ENCODE data around the gene PPP2R3A.
"Not testable (repeated sequence)": the region's sequence is repeated elsewhere in the genome, so short reads cannot be mapped to it uniquely, and the experiment has no call there.

Gene PPP2R3A

DNA sequence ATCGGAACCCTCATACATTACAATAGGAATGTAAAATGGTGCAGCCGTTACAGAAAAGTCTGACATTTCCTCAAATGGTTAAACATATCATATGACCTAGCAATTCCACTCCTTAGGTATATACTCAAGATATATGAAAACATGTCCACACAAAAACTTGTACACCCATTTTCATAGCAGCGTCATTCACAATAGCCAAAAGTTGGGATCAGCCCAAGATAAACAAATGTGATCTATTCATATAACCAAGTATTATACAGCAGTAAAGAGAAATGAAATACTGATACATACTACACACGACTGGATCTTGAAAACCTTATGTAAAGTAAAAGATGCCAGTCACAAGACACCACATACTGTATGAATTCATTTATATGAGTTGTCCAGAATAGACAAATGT lies 128.2 kb downstream of the PPP2R3A start:
- no peak overlapping the region for H3K4me3 ChIP-seq (ENCODE audit: low read length in 2 of 2)
- no peak overlapping the region for H3K27ac ChIP-seq (ENCODE audit: low read length)
- no peaks in the 10 kb centered on the region for H3K9me3 ChIP-seq (ENCODE audit: control insufficient read depth in 2 of 2, low read length in 2 of 2)
- no peaks in the 10 kb centered on the region for H3K27me3 ChIP-seq (ENCODE audit: control insufficient read depth in 1 of 2, insufficient read depth in 2 of 2, low read length in 2 of 2)
- no peaks in the 10 kb centered on the region for H3K4me1 ChIP-seq (ENCODE audit: control insufficient read depth, insufficient read depth, low read length)
- peaks cover 18 to 32% of the 10 kb centered on the region in 2 donors for H3K36me3 ChIP-seq (ENCODE audit: control insufficient read depth in 2 of 2, insufficient read depth in 2 of 2, low read length in 2 of 2)
- H3K9ac ChIP-seq (ENCODE audit: low read length in 2 of 2): no peak overlapping the region

- Histone ChIP-seq H3K27ac (ENCODE audit: low read length) (no peak overlapping the region), H3K27me3 (ENCODE audit: control insufficient read depth in 1 of 2, insufficient read depth in 2 of 2, low read length in 2 of 2) (no peaks in the 10 kb centered on the region), H3K9ac (ENCODE audit: low read length in 2 of 2) (no peak overlapping the region), H3K36me3 (ENCODE audit: control insufficient read depth in 2 of 2, insufficient read depth in 2 of 2, low read length in 2 of 2) (peaks cover 14 to 24% of the 10 kb centered on the region in 2 donors), H3K4me3 (ENCODE audit: low read length in 2 of 2) (no peak overlapping the region), H3K4me1 (ENCODE audit: control insufficient read depth, insufficient read depth, low read length) (no peaks in the 10 kb centered on the region), H3K9me3 (ENCODE audit: control insufficient read depth in 2 of 2, low read length in 2 of 2) (no peaks in the 10 kb centered on the region)
Observed at GRCh38 chr3:136105044-136105443, 139.5 kb downstream of the PPP2R3A start.

GRCh38 chr3:136106101-136106500 lies 140.6 kb downstream of the PPP2R3A start:
- Histone ChIP-seq H3K9ac (ENCODE audit: low read length in 2 of 2) (no peak overlapping the region), H3K27ac (ENCODE audit: low read length) (no peak overlapping the region), H3K27me3 (ENCODE audit: control insufficient read depth in 1 of 2, insufficient read depth in 2 of 2, low read length in 2 of 2) (no peaks in the 10 kb centered on the region), H3K9me3 (ENCODE audit: control insufficient read depth in 2 of 2, low read length in 2 of 2) (no peaks in the 10 kb centered on the region), H3K36me3 (ENCODE audit: control insufficient read depth in 2 of 2, insufficient read depth in 2 of 2, low read length in 2 of 2) (peaks cover 14 to 25% of the 10 kb centered on the region in 2 donors), H3K4me1 (ENCODE audit: control insufficient read depth, insufficient read depth, low read length) (no peaks in the 10 kb centered on the region), H3K4me3 (ENCODE audit: low read length in 2 of 2) (no peak overlapping the region)

DNA sequence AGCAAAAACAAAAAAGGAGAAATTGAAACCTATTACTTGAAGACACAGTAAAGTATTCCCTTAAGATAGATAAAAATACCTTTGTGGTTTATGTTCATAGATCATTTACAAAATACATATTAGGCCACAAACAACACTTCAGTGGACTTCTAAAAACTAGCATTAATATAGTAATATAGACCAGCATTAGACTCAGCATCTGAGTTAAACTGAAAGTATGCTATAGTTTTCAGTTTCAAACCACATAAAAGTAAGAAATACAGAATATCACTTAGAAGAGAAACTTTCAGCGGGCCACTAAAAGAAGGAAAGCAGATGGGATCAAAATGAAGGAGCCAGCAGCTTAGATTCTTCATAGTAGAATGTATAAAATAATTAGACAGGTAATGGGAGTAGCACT lies 144.0 kb downstream of the PPP2R3A start:
- no peak overlapping the region for H3K27ac ChIP-seq (ENCODE audit: low read length)
- no peaks in the 10 kb centered on the region for H3K27me3 ChIP-seq (ENCODE audit: control insufficient read depth in 1 of 2, insufficient read depth in 2 of 2, low read length in 2 of 2)
- peaks cover 7 to 16% of the 10 kb centered on the region in 2 donors for H3K36me3 ChIP-seq (ENCODE audit: control insufficient read depth in 2 of 2, insufficient read depth in 2 of 2, low read length in 2 of 2)
- H3K4me1 ChIP-seq (ENCODE audit: control insufficient read depth, insufficient read depth, low read length): no peaks in the 10 kb centered on the region
- no peaks in the 10 kb centered on the region for H3K9me3 ChIP-seq (ENCODE audit: control insufficient read depth in 2 of 2, low read length in 2 of 2)
- H3K9ac ChIP-seq (ENCODE audit: low read length in 2 of 2): no peak overlapping the region
- no peak overlapping the region for H3K4me3 ChIP-seq (ENCODE audit: low read length in 2 of 2)

- Histone ChIP-seq H3K27me3 (ENCODE audit: control insufficient read depth in 1 of 2, insufficient read depth in 2 of 2, low read length in 2 of 2) (no peaks in the 10 kb centered on the region), H3K9ac (ENCODE audit: low read length in 2 of 2) (no peak overlapping the region), H3K9me3 (ENCODE audit: control insufficient read depth in 2 of 2, low read length in 2 of 2) (no peaks in the 10 kb centered on the region), H3K4me3 (ENCODE audit: low read length in 2 of 2) (no peak overlapping the region), H3K27ac (ENCODE audit: low read length) (no peak overlapping the region), H3K4me1 (ENCODE audit: control insufficient read depth, insufficient read depth, low read length) (no peaks in the 10 kb centered on the region), H3K36me3 (ENCODE audit: control insufficient read depth in 2 of 2, insufficient read depth in 2 of 2, low read length in 2 of 2) (peaks cover 5 to 12% of the 10 kb centered on the region in 2 donors)
Observed at GRCh38 chr3:136110481-136110880, 145.0 kb downstream of the PPP2R3A start.

- no peak overlapping the region for H3K9ac ChIP-seq (ENCODE audit: low read length in 2 of 2)
- no peaks in the 10 kb centered on the region for H3K9me3 ChIP-seq (ENCODE audit: control insufficient read depth in 2 of 2, low read length in 2 of 2)
- peaks cover 5 to 12% of the 10 kb centered on the region in 2 donors for H3K36me3 ChIP-seq (ENCODE audit: control insufficient read depth in 2 of 2, insufficient read depth in 2 of 2, low read length in 2 of 2)
- no peaks in the 10 kb centered on the region for H3K4me1 ChIP-seq (ENCODE audit: control insufficient read depth, insufficient read depth, low read length)
- H3K4me3 ChIP-seq (ENCODE audit: low read length in 2 of 2): no peak overlapping the region
- no peaks in the 10 kb centered on the region for H3K27me3 ChIP-seq (ENCODE audit: control insufficient read depth in 1 of 2, insufficient read depth in 2 of 2, low read length in 2 of 2)
- no peak overlapping the region for H3K27ac ChIP-seq (ENCODE audit: low read length)
Observed at GRCh38 chr3:136114421-136114820, 148.9 kb downstream of the PPP2R3A start.

DNA sequence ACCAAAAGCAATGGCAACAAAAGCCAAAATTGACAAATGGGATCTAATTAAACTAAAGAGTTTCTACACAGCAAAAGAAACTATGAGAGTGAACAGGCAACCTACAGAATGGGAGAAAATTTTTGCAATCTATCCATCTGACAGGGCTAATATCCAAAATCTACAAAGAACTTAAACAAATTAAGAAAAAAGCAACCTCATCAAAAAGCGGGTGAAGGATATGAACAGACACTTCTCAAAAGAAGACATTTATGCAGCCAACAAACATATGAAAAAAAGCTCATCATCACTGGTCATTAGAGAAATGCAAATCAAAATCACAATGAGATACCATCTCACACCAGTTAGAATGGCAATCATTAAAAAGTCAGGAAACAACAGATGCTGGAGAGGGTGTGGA lies 153.8 kb downstream of the PPP2R3A start:
- H3K4me3 ChIP-seq (ENCODE audit: low read length in 2 of 2); H3K9ac ChIP-seq (ENCODE audit: low read length in 2 of 2); H3K4me1 ChIP-seq (ENCODE audit: control insufficient read depth, insufficient read depth, low read length); H3K9me3 ChIP-seq (ENCODE audit: control insufficient read depth in 2 of 2, low read length in 2 of 2); H3K27me3 ChIP-seq (ENCODE audit: control insufficient read depth in 1 of 2, insufficient read depth in 2 of 2, low read length in 2 of 2); H3K36me3 ChIP-seq (ENCODE audit: control insufficient read depth in 2 of 2, insufficient read depth in 2 of 2, low read length in 2 of 2); H3K27ac ChIP-seq (ENCODE audit: low read length): not testable (repeated sequence)

- not testable (repeated sequence) for H3K4me1 ChIP-seq (ENCODE audit: control insufficient read depth, insufficient read depth, low read length); H3K9me3 ChIP-seq (ENCODE audit: control insufficient read depth in 2 of 2, low read length in 2 of 2)
Observed at GRCh38 chr3:136119783-136120182, 154.3 kb downstream of the PPP2R3A start.

DNA sequence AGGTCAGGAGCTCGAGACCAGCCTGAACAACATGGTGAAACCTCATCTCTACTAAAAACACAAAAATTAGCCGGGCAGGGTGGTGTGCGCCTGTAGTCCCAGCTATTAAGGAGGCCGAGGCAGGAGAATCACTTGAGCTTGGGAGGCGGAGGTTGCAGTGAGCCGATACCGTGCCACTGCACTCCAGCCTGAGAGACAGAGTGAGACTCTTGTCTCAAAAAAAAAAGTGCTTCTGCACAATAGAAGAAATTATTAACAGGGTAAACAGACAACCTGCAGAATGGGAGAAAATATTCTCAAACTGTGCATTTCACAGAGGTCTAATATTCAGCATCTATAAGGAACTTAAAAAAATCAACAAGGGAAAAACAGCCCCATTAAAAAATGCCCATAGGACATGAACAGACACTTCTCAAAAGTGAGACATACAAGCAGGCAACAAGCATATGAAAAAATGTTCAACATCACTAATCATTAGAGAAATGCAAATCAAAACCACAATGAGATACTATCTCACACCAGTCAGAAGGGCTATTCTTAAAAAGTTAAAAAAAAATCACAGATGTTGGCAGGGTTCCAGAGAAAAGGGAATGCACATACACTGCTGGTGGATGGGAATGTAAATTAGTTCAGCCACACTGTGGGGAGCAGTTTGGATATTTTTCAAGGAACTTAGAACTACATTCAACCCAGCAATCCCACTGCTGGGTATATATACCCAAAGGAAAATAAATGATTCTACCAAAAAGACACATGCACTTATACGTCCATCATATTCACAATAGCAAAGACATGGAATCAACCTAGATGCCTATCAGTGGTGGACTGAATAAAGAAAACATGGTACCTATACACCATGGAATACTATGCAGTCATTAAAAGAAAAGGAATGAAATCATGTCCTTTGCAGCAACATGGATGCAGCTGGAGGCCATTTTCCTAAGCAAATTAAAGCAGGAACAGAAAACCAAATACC lies 155.1 kb downstream of the PPP2R3A start:
- H3K9ac ChIP-seq (ENCODE audit: low read length in 2 of 2): no peak overlapping the region
- H3K9me3 ChIP-seq (ENCODE audit: control insufficient read depth in 2 of 2, low read length in 2 of 2): no peaks in the 10 kb centered on the region
- H3K36me3 ChIP-seq (ENCODE audit: control insufficient read depth in 2 of 2, insufficient read depth in 2 of 2, low read length in 2 of 2): peaks cover 4% of the 10 kb centered on the region in 2 donors
- no peaks in the 10 kb centered on the region for H3K4me1 ChIP-seq (ENCODE audit: control insufficient read depth, insufficient read depth, low read length)
- H3K4me3 ChIP-seq (ENCODE audit: low read length in 2 of 2): no peak overlapping the region
- H3K27me3 ChIP-seq (ENCODE audit: control insufficient read depth in 1 of 2, insufficient read depth in 2 of 2, low read length in 2 of 2): no peaks in the 10 kb centered on the region
- H3K27ac ChIP-seq (ENCODE audit: low read length): no peak overlapping the region

More at GRCh38 chr3:136119783-136120182, 154.3 kb downstream of the PPP2R3A start:
- not testable (repeated sequence) for H3K4me3 ChIP-seq (ENCODE audit: low read length in 2 of 2); H3K9ac ChIP-seq (ENCODE audit: low read length in 2 of 2); H3K27me3 ChIP-seq (ENCODE audit: control insufficient read depth in 1 of 2, insufficient read depth in 2 of 2, low read length in 2 of 2); H3K27ac ChIP-seq (ENCODE audit: low read length); H3K36me3 ChIP-seq (ENCODE audit: control insufficient read depth in 2 of 2, insufficient read depth in 2 of 2, low read length in 2 of 2)

GRCh38 chr3:136122006-136122405 lies 156.5 kb downstream of the PPP2R3A start:
- H3K4me3 ChIP-seq (ENCODE audit: low read length in 2 of 2): no peak overlapping the region
- H3K36me3 ChIP-seq (ENCODE audit: control insufficient read depth in 2 of 2, insufficient read depth in 2 of 2, low read length in 2 of 2): peaks cover 4 to 8% of the 10 kb centered on the region in 2 donors
- H3K9me3 ChIP-seq (ENCODE audit: control insufficient read depth in 2 of 2, low read length in 2 of 2): no peaks in the 10 kb centered on the region
- no peak overlapping the region for H3K27ac ChIP-seq (ENCODE audit: low read length)
- H3K9ac ChIP-seq (ENCODE audit: low read length in 2 of 2): no peak overlapping the region
- H3K4me1 ChIP-seq (ENCODE audit: control insufficient read depth, insufficient read depth, low read length): no peaks in the 10 kb centered on the region
- no peaks in the 10 kb centered on the region for H3K27me3 ChIP-seq (ENCODE audit: control insufficient read depth in 1 of 2, insufficient read depth in 2 of 2, low read length in 2 of 2)

- not testable (repeated sequence) for H3K27ac ChIP-seq (ENCODE audit: low read length); H3K27me3 ChIP-seq (ENCODE audit: control insufficient read depth in 1 of 2, insufficient read depth in 2 of 2, low read length in 2 of 2); H3K4me3 ChIP-seq (ENCODE audit: low read length in 2 of 2); H3K36me3 ChIP-seq (ENCODE audit: control insufficient read depth in 2 of 2, insufficient read depth in 2 of 2, low read length in 2 of 2); H3K4me1 ChIP-seq (ENCODE audit: control insufficient read depth, insufficient read depth, low read length); H3K9me3 ChIP-seq (ENCODE audit: control insufficient read depth in 2 of 2, low read length in 2 of 2); H3K9ac ChIP-seq (ENCODE audit: low read length in 2 of 2)
Observed at GRCh38 chr3:136131647-136132046, 166.1 kb downstream of the PPP2R3A start.
